ENCODE measurements around the gene BRK1.

DNA sequence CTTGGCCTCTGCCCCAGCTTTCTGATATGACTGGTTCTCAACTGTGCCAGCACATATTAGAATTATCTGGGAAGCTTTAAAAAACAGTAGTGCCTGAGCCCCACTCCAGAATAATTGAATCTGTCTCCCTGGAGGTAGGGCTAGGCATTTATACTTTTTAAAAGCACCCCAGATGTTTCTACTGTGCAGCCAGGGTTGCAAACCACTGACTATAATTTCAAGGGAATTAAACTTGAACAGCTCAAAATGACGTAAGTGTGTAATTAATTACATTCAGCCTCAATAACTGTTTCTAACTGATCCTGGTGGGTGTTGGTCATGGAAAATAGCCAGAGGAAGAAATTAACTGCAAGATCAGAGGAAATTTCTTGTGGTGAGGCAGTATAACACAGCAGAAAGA, 44.9 kb downstream of the BRK1 start:
- no peak for TF ChIP-seq USF2 (IDR thresholded peaks at IDR 0.05; ENCODE audit: borderline replicate concordance, low read depth, low read length)
- TF ChIP-seq EZH2 (IDR thresholded peaks at IDR 0.05; ENCODE audit: borderline replicate concordance, control insufficient read depth, low read depth, low read length) = no peak

Data from GM12878 (cell line).